Raji (cell line): ENCODE data around the gene RANBP9.
A peak's percentile ranks its signal among the peaks of the same experiment; 100 is the strongest.

Source experiments
- POLR2A ChIP-seq: IDR thresholded peaks from 2 replicates; pipeline ENCODE4 v1.6.1; 2011; ENCODE audit warnings: low read depth, low read length, control low read depth; ENCODE audit not compliant: insufficient read depth

Gene RANBP9

GRCh38 chr6:13653296-13653695, 58.3 kb downstream of the RANBP9 start:
- TF ChIP-seq POLR2A, result no peak

GRCh38 chr6:13649393-13649792, 62.2 kb downstream of the RANBP9 start:
- TF ChIP-seq POLR2A, result no peak

GRCh38 chr6:13648850-13649249, 62.8 kb downstream of the RANBP9 start:
- no peak for TF ChIP-seq POLR2A

GRCh38 chr6:13643125-13643524, 68.5 kb downstream of the RANBP9 start:
- TF ChIP-seq POLR2A, result no peak

GRCh38 chr6:13641315-13641714, 70.3 kb downstream of the RANBP9 start:
- no peak for TF ChIP-seq POLR2A

- no peak for TF ChIP-seq POLR2A
Measured at GRCh38 chr6:13638626-13639025, 73.0 kb downstream of the RANBP9 start.

GRCh38 chr6:13638014-13638413, 73.6 kb downstream of the RANBP9 start:
- no peak for TF ChIP-seq POLR2A

GRCh38 chr6:13635948-13636658, 75.5 kb downstream of the RANBP9 start:
- TF ChIP-seq POLR2A, result no peak

GRCh38 chr6:13633343-13633742, 78.3 kb downstream of the RANBP9 start:
- no peak for TF ChIP-seq POLR2A

- TF ChIP-seq POLR2A, result no peak
Measured at GRCh38 chr6:13630499-13630898, 81.1 kb downstream of the RANBP9 start.

- no peak for TF ChIP-seq POLR2A
Measured at GRCh38 chr6:13629459-13630116, 82.0 kb downstream of the RANBP9 start.

- 0 out of 2 replicates have a peak, but pooled peaks have one; percentile 11 for TF ChIP-seq POLR2A
Measured at GRCh38 chr6:13624871-13625288, 86.8 kb downstream of the RANBP9 start.

- no peak for TF ChIP-seq POLR2A
Measured at GRCh38 chr6:13617066-13617465, 94.6 kb downstream of the RANBP9 start.

GRCh38 chr6:13615792-13616120, 95.9 kb downstream of the RANBP9 start:
- TF ChIP-seq POLR2A, result no peak

GRCh38 chr6:13614926-13615791, 96.5 kb downstream of the RANBP9 start, which contains the start of gene NOL7:
NOL7 (plus strand) TSS chr6:13615335; CDS start chr6:13615359, 24 bp downstream.
- TF ChIP-seq POLR2A, result peak; percentile 97
